Activated CD4-positive, CD25-positive, alpha-beta regulatory T cell treated with anti-CD3 and anti-CD28 coated beads, Interleukin-2, amount 50 U/mL, for 16 hours (primary cell): ENCODE data around the gene SIAE.

Source experiments
- DNase-seq: peaks from one replicate; pipeline ENCODE4 v3.0.0-alpha.2; 2020; ENCODE audit warnings: low read depth, low spot score

SIAE gene

DNA sequence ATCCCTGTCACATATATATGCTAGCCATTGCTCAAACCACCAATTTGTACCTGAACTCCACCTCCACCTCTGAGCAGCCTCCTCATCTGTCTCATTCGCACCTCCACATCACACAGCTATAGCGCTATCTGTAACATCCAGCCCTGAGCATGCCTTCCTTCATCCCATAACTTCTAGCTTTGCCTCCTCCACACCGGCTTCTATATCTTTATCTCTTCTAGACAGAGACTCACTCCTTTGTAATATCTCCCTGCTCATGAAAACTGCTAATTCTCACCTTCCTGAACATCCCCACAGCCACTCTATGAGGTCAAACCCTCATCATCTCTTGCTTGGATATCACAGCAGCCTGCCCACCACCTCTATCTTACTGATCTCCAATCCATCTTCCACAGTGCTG, 5.9 kb downstream of the SIAE start:
- no peak for DNase-seq

DNA sequence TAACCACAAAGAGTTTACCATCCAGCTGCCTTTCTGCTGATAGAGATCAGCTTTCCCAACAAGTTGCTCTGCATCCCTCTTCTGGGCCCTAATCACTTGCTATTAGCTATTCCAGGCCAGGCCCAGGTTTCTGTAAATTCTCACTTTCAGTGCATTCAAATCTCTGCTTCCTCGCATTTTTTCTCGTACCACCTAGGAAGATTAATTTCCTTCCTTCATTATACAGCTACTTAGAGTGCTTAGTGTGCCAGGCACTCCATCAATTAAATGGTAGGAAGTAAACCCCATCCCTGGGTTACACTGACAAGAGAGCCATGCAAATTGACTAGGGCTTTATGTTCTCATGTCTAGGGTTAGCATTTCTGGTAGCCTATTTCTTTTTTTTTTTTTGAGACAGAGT, 9.7 kb downstream of the SIAE start:
- DNase-seq = no peak

DNA sequence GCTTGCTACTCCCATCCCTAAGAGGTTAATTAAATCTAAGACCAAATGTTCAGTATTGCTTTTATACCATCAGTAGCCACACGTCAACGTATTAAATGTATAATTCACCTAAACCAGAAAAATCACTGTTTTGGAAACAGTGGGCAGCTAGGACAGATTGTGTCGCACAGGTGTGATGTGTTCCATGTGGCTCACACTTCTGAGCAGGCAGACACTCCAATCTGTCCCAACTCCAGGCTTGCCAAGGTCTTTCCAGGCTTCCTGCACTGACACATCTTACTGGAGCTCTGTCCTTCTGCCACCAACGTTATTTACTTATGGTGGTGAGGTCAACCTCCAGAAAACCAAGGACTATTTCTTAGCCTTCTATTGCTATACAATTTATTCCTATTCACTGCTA, 11.4 kb downstream of the SIAE start:
- no peak for DNase-seq

DNA sequence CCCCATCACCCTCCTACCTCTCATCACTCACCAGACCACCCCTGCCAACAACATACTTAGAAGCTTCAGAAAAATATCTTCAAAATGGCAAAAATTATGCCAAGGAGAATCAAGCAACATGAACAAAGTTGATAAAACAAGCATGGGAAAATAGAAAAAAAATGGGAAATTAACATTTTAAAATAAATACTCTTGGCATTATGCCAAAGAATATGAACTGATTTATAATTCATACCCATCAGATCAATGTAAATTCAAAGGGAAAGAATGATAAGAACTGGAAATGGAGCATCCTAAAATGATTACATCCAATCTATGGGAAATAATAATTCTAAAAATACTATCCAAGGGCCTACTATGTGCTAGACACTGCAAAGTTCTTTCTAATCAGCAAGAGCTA, 12.0 kb downstream of the SIAE start:
- DNase-seq = no peak

- DNase-seq = no peak
Observed at GRCh38 chr11:124658986-124659385, 14.6 kb downstream of the SIAE start.

GRCh38 chr11:124658501-124658900, 15.0 kb downstream of the SIAE start:
- DNase-seq = no peak

GRCh38 chr11:124657904-124658303, 15.6 kb downstream of the SIAE start:
- DNase-seq = no peak

- DNase-seq = no peak
Observed at GRCh38 chr11:124656774-124657630, 16.5 kb downstream of the SIAE start.

- no peak for DNase-seq
Observed at GRCh38 chr11:124648610-124649009, 24.9 kb downstream of the SIAE start.

DNA sequence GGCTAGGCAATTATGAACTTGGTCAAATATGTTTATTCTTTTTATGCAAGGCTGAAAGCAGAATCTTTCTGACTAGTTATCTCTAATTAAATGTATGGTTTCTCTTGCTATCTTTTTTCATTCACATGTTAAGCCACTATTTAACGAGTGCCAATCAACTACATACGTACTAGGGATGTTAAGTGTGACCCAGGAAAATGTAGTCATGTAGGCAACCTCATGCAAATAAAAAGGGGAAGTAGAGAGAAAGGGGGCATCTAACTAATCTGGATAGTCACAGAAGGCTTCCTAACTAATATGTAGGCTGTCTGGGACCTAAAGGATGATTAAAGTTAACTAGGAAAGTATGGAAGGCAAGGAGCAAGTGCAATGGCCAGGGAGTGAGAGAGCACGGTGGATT, 27.4 kb downstream of the SIAE start:
- DNase-seq = no peak

DNA sequence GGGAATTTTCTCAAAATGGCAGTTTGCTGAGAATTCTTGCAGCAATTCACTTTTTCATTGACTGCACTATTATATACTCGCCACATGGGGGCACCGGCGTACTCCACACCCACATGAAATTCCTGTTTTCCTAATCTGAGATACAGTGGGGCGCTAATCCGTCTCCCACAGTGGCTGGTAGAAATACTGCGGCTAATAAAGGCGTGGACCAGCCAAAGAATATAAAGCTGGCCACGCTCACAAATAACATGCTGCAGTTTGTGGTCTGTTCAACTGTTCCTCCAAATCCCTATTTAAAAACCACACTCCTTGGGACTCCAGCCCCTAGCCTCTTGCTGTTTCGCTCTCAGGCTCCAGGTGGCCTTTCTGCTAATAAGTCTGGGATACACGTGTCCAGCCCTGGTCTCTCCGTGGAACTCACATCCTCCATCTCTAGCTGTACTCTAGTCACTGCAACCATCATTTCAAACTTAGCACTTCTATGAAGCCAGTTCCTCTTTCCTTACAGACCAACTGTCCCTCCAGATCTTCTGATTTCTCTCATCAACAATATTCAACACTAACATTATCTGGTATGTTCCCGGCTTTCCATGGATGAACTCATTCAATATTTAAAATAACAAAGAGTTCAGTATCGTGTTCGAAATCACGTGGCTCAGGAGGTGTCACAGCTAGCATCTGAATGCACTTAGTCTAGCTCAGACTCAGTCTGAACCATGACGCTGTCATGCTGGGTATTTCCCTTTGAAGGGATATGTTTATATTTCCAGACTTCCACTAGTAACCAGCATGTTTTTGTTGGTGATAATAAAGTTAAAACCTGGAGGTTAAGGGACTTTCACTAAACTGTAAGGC, 28.9 kb downstream of the SIAE start:
- no peak for DNase-seq

- DNase-seq = no peak
Observed at GRCh38 chr11:124643605-124644425, 29.7 kb downstream of the SIAE start.

DNA sequence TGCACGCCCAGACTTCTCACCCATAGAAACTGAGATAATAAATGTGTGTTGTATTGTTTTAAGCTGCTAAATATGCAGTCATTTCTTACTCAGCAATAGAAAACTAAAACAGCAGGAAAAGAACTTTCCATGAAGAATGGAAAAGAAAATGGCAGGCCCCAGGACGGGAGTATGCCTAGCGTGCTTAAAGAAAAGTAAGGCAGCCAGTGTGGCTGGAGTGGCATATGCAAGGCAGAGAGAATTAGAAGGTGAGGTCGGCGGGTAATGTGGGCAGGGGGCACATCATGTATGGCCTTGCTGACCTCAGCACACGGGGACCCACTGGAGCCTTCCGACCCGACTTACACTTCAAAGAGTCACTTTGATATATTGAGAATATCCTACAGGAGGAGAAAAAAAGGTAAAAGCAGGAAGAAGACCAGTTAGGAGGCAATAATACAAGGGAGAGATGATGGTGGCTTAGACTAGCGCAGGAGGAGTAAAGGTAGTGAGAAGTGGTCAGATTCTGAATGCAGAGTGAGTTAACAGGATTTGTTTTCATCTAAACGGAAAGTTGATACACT, 30.4 kb downstream of the SIAE start:
- DNase-seq = no peak

DNA sequence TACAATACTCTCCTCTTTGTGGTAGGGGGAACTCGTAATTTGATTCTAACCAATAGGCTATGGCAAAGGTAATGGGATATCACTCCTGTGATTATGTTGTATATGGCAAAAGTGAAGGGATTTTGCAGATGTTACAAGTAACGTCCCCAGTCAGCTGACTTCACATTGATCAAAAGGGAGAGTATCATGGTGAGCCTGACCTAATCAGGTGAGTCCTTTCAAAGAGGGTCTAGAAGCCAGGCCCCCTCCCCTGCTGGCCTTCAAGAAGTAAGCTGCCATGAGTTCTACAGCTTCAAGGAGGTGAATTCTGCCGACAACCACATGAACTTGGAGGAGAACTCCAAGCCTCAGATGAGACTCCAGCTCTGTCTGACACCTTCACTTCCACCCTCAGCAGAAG, 30.9 kb downstream of the SIAE start:
- DNase-seq = no peak

DNA sequence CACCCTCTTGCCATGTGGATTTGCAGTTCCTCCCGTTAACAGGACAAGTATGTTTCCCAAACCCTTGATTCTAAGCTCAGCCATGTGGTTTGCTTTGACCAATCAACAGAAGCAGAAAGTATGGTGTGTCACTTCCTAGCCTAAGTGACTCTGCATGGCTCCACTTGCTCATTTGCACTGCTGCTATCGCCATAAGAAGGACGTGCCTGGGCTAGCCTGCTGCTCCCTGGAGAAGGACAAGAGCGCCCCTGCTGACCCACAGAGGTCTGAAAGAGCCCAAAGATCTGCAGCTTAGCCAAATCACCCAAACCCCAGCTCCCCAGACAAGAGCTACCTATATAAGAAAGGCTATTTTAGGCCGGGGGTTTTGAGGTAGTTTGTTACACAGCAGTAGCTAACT, 32.9 kb downstream of the SIAE start:
- no peak for DNase-seq

DNA sequence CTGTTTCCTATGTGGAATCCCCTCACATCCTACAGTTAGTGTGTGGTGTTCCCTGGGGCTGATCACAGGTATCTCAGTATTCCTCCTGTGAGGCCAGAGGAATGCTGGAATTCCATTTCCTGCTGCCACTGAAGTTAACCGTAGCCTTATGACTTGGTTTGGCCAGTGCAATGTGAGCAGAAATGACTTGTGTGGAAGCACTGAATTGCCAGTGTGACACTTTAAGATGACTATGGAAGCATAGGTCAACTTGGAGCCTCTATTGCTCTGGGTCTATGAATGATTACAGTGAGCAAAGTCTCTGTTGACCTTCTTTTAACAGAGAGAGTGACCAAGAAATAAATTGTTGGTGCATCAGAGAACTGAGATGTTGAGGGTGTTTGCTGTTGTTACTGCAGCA, 34.4 kb downstream of the SIAE start:
- no peak for DNase-seq

DNA sequence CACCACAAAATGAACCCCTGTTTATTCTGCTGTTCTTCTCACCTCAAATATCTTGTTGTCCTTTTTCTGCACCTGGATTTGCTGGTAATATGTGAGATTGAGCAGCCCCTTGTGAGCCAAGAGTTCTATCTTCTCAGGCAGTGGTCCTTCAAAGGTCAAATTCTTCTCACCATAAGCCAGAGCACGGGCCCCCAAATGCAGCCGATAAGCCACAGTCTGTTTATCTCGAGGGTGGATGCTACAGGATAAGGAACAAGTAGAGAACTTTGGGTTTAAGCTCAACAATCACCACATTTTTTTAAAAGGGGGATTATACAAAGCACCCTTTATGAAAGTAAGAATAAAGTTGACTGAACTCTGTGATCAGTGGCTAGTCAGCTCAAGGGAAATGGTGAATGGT, 35.0 kb downstream of the SIAE start:
- DNase-seq = no peak

- no peak for DNase-seq
Observed at GRCh38 chr11:124635932-124636331, 37.6 kb downstream of the SIAE start.

- no peak for DNase-seq
Observed at GRCh38 chr11:124633355-124633754, 40.2 kb downstream of the SIAE start.

DNA sequence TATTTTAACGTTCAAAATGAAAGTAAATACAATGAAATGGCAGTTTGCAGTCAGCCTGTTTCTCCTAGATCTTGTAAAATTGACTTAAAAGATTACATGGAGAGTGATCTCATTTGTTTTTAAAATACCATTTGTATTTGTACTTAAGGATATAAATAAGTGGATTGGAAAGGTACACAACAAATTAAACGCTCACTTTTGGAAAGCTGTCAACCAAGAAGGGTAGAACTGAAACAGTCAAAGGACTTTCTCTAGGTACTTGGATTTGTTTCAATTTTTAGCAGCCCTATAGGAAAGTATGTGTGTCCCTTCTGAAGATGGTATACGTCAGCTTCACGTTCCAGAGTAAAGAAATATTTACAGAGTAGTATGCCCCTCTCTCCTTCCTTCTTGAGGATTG, 43.6 kb downstream of the SIAE start:
- no peak for DNase-seq

- DNase-seq = no peak
Observed at GRCh38 chr11:124627546-124627945, 46.0 kb downstream of the SIAE start.
